Panc1 (cell line): ENCODE data around the gene SRSF4. TPM values are rescaled to one million over a fixed set of nuclear protein-coding genes. Genes with fewer than 3 reads are reported as not detected.

ENCODE experiments used
- ATAC-seq: fragments of 200-7000 bp; cut with Tn5 transposase; 2 replicates; pipeline ENCODE4 v1.9.1; 2020; ENCODE audit warnings: mild to moderate bottlenecking, moderate library complexity
- BruUV-seq: library from RNA; stranded (reverse); fragments of 400-500 nt; replicated peaks from 2 replicates; lab custom pipeline; 2021; lab: Mats Ljungman, UMichigan
- CTCF ChIA-PET: fragments of 300-600 bp; sonication (Branson Sonifier 250); formaldehyde crosslinking; loops from one replicate; lab custom pipeline; 2022; ENCODE audit warnings: antibody characterized with exemption; lab: Charles Lee
- POLR2A ChIA-PET: fragments of 300-600 bp; sonication (Branson Sonifier 250); formaldehyde crosslinking; loops from one replicate; lab custom pipeline; 2022; ENCODE audit warnings: antibody characterized with exemption; lab: Charles Lee
- DNase-seq: peaks from one replicate; pipeline ENCODE4 v3.0.0-alpha.2; 2010; ENCODE audit warnings: low read depth, low spot score
- H3K27ac ChIP-seq: 2 replicates; pipeline ENCODE4 v1.5.1; 2011; ENCODE audit warnings: mild to moderate bottlenecking, low read length, inconsistent platforms
- H3K27me3 ChIP-seq: fragments of 200-500 bp; sonication (Bioruptor generic); 2 replicates; pipeline ENCODE4 v1.6.0; 2014; ENCODE audit warnings: low read length, inconsistent platforms; ENCODE audit not compliant: control insufficient read depth, insufficient read depth
- H3K36me3 ChIP-seq: fragments of 200-500 bp; sonication (Bioruptor generic); 2 replicates; pipeline ENCODE4 v1.5.1; 2014; ENCODE audit warnings: inconsistent platforms, mild to moderate bottlenecking, low read length, moderate library complexity; ENCODE audit not compliant: control insufficient read depth, insufficient read depth
- H3K4me1 ChIP-seq: 2 replicates; pipeline ENCODE4 v1.5.1; 2011; ENCODE audit warnings: inconsistent platforms, mild to moderate bottlenecking, low read length, moderate library complexity; ENCODE audit not compliant: control insufficient read depth, insufficient read depth
- H3K4me3 ChIP-seq, 2 experiments: 2 replicates each; pipeline ENCODE4 v1.5.1; 2011 to 2012; ENCODE audit warnings: low read depth in 2 of 2, low read length in 2 of 2, mild to moderate bottlenecking in 2 of 2, inconsistent platforms in 1 of 2, moderate library complexity in 1 of 2
- H3K9me3 ChIP-seq: fragments of 200-500 bp; sonication (Bioruptor generic); 2 replicates; pipeline ENCODE4 v1.5.1; 2014; ENCODE audit warnings: low read depth, mild to moderate bottlenecking, inconsistent platforms, low read length, moderate library complexity; ENCODE audit not compliant: control insufficient read depth, insufficient read depth
- CTCF ChIP-seq: fragments of 450-650 bp; IDR thresholded peaks from 2 replicates; pipeline ENCODE4 v1.5.1; 2017; ENCODE audit warnings: mild to moderate bottlenecking
- POLR2AphosphoS5 ChIP-seq: IDR thresholded peaks from 2 replicates; pipeline ENCODE4 v1.6.1; 2012; ENCODE audit warnings: mild to moderate bottlenecking, low read depth, low read length, moderate library complexity
- REST ChIP-seq, 2 experiments: IDR thresholded peaks; 2 replicates each; pipeline ENCODE4 v1.6.1; 2011 to 2012; ENCODE audit warnings: low read depth in 2 of 2, control low read depth in 1 of 2, low read length in 1 of 2, mild to moderate bottlenecking in 1 of 2, moderate library complexity in 1 of 2; ENCODE audit not compliant: insufficient read depth in 1 of 2
- SIN3A ChIP-seq: IDR thresholded peaks from 2 replicates; pipeline ENCODE4 v1.6.1; 2012; ENCODE audit warnings: low read depth, mild to moderate bottlenecking, low read length, moderate library complexity, borderline replicate concordance; ENCODE audit not compliant: insufficient read depth
- TCF7L2 ChIP-seq: IDR thresholded peaks from 2 replicates; pipeline ENCODE4 v1.6.1; 2011; ENCODE audit warnings: mild to moderate bottlenecking, low read depth, low read length, inconsistent platforms
- in situ Hi-C: cut with HindIII; loops from 2 replicates; pipeline ENCODE4 v1.10.0; 2016; ENCODE audit warnings: low sequenced_read_pairs, low pct_unique_long_range_greater_than_20kb
- intact Hi-C: fragments of 100-400 bp; cut with micrococcal nuclease; formaldehyde crosslinking; loops from one replicate; pipeline ENCODE4 v1.10.0; 2022; ENCODE audit not compliant: unreplicated experiment
- total RNA-seq: library from RNA; stranded (reverse); gene quantifications from one replicate; pipeline ENCODE4 v1.2.1, GENCODE V29; 2021; ENCODE audit not compliant: unreplicated experiment

The SRSF4 gene
- total RNA-seq, 1 experiment from 2014 or later, result 77.5 TPM

- Histone ChIP-seq H3K27me3 (no peaks in the 10 kb centered on the region; the same call in 1 of the 2 replicates), H3K9me3 (no peaks in the 10 kb centered on the region), H3K4me1 (no peaks in the 10 kb centered on the region; the same call in 1 of the 2 replicates), H3K36me3 (no peaks in the 10 kb centered on the region; the same call in 1 of the 2 replicates), H3K27ac (no peak overlapping the region), H3K4me3 (peak overlapping the region; percentile 25 to 62)
- TF ChIP-seq CTCF (no peak), TCF7L2 (no peak), POLR2AphosphoS5 (no peak), SIN3A (no peak), REST (IDR thresholded peaks at IDR 0.05; ENCODE audit: insufficient read depth in 1 of 2, low read depth in 2 of 2, low read length in 1 of 2) (no peak)
- BruUV-seq, result no TSS peak
- CTCF ChIA-PET, result interaction anchor here (1.2 kb wide), 1 partner anchor 59 kb away, joined by 5 read pairs; no protein-coding TSS in a partner anchor
- DNase-seq (no peak), ATAC-seq (no peak)
- in situ Hi-C loops, result no loop called here
- POLR2A ChIA-PET, result interaction anchor here (0.5 kb wide), 1 partner anchor 50 kb away, joined by 9 read pairs; no protein-coding TSS in a partner anchor
- intact Hi-C loops, result loop anchor here (5.0 kb wide), 1 partner anchor 241 kb away; no protein-coding TSS in a partner anchor
Observed at GRCh38 chr1:29123053-29123886, 58.4 kb downstream of the SRSF4 start.

DNA sequence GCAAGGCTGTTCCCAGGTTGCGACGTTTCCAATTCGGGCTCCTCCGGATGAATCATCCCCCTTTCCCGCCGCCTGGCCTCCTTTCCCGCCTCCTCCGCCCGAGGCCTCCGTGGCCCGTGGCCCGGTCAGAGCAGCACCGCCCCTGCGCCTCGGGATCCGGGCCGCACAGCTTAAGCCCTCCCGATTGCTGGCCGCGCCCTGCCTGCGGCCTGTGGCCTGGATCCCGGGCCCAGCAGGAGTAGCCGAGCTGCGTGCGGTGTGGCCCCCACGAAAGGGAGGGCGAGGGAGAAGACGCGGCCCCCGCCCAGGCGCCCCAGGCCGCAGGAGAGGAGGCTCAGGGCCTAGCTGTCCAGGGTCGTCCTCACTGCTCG, 59.0 kb downstream of the SRSF4 start:
- H3K36me3 ChIP-seq, result no peaks in the 10 kb centered on the region; the same call in 1 of the 2 replicates
- ChIA-PET POLR2A (interaction anchor here (0.5 kb wide), 1 partner anchor 51 kb away, joined by 9 read pairs; no protein-coding TSS in a partner anchor), CTCF (interaction anchor here (1.1 kb wide), 1 partner anchor 241 kb away, joined by 6 read pairs; no protein-coding TSS in a partner anchor)
- peak overlapping the region; percentile 25 to 62; a peak in 3 of 4 replicates for H3K4me3 ChIP-seq
- no peaks in the 10 kb centered on the region; the same call in 1 of the 2 replicates for H3K27me3 ChIP-seq
- ATAC-seq, result 0 out of 2 replicates have a peak, but pooled peaks have one; percentile 7
- no peak for DNase-seq
- no peak overlapping the region; the same call in 1 of the 2 replicates for H3K27ac ChIP-seq
- no peaks in the 10 kb centered on the region for H3K9me3 ChIP-seq
- TF ChIP-seq POLR2AphosphoS5, result no peak
- TF ChIP-seq TCF7L2, result no peak
- TF ChIP-seq REST (IDR thresholded peaks at IDR 0.05; ENCODE audit: insufficient read depth in 1 of 2, low read depth in 2 of 2, low read length in 1 of 2), result no peak
- TF ChIP-seq CTCF, result no peak
- H3K4me1 ChIP-seq, result no peaks in the 10 kb centered on the region; the same call in 1 of the 2 replicates
- intact Hi-C loops (loop anchor here (5.0 kb wide), 1 partner anchor 240 kb away; no protein-coding TSS in a partner anchor), in situ Hi-C loops (no loop called here)
- no TSS peak for BruUV-seq
